ENCODE results near the gene PID1.

Gene PID1

DNA sequence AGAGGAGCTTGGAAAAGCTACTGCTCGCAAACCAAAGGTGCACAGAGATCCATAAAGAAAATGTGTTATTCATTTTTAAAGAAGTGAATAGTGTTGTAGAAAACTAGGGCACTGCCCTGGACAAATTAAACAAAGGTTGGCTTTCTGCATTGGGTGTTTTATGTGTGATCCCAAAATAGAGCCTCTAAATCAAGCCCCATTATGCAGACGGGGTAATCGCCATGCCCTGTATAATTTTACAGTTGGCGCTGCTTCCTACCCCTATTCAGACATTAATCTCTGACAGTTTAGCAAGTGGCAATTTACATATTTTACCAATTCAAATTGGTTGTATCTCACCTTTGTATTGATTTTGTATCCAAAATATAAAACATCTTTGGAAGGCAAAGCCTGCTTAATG, 109.1 kb downstream of the PID1 start:
- DNase-seq: no peak

DNA sequence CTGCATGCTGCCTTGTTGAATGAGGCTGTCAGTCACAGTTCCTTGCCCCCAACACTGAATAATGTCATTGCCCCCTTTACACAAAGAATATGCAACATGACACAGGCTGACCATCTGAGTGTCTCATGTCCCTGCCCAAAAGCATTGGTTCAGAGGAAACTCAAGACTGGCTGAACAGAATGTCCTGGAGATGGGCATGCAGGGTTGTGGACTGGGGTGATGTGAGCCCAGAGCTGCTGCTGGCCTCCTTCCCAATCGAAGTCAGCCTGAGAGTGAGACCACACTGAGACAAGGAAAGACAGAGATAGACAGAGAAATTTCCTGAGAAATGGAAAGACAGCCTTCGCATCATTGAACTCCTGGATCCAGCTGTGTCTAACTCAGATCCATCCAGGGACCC, 110.1 kb downstream of the PID1 start:
- no peak for DNase-seq

GRCh38 chr2:229160180-229160579, 110.9 kb downstream of the PID1 start:
- no peak for DNase-seq

DNA sequence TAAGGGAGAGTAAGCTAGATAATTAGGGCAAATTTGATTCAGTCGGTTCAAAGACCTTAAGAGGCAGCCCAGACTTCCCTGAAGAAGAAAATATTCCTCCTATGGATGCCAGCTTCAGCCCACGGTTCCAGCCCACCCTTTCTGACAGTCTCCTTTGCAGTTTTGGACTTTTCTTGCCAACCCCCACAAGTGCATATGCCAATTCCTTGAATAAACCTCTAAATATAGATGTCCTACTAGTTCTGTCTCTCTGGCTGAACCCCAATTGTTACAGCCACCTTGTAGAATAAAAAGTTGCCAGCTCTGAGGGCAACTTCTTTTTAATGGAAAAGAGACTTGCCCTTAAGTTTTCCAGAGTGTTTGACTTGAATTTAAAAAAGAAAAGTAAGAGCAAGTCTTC, 111.7 kb downstream of the PID1 start:
- no peak for DNase-seq

DNA sequence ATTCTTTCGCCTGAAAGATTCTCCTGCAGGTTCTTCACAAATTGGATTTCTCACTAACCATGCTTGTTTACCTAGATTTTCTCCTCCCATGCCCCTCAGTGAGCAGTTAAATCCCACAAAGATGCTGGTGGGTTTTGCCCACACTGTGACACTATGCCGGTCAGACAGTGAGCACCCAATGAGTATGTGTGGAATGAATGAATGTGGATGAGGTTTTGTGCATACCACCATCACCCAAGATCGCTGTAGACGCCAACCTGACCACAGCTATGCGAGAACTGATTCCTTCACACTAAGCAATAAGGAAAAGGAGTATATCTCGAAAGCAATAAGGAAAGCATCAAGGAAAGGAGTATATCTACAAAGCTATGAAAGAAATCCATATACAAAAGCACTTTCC, 116.7 kb downstream of the PID1 start:
- no peak for DNase-seq

DNA sequence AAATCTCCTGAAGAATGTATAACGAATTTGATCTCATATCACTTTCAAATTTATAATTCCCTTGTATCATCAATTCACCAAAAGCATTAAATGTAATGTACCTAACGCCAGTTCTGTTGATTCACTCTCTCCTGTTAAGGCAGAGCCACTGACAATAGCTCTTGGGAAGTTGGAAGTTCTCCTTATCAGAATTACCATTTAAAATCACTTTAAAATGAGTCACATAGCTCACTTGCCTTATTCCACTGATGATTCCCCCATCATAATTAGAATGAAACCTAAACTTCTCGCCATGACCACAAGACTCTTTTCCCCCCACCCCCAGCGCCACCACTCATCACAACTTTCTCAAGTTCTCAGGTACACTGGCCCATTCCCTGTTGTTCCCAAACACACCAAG, 117.1 kb downstream of the PID1 start:
- DNase-seq: no peak

DNA sequence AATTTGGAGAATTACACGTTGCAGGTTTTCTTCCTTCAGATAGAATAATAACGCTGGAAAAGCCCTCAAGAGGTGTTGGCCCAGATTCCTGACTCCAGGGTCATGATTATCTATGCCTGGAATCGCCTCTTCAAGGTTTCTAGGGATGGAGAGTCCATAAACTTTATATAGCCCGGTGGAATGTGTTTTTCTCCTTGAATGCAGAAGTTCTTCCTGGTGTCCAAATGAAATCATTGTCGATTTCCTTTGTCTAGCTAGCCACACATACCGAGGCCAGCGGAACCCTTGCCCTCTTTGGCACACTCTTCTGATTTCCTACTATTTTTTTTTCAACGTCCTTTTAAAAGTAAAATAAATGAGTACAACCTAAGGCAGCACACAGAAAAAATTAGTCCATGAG, 117.8 kb downstream of the PID1 start:
- DNase-seq: no peak

DNA sequence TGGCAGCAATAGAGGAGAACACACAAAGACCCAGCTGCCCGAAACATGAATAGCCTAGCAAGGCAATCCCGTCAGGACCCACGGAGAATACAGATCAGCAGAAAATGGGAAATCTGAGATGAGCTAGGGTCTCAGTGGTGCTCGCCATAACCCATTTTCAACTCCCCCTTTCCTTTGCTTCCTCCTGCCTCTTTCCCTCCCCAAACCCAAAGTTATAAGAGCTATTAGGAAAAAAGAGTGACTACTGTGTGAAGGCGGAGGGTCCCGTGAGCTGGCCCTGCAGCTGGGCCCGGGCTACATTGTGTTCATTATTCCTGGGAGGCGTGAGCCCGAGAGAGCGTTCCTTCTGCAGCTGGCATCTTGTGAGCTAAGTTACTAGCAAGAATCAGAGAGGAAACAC, 118.4 kb downstream of the PID1 start:
- DNase-seq: no peak

GRCh38 chr2:229150317-229150716, 120.8 kb downstream of the PID1 start:
- DNase-seq: no peak

DNA sequence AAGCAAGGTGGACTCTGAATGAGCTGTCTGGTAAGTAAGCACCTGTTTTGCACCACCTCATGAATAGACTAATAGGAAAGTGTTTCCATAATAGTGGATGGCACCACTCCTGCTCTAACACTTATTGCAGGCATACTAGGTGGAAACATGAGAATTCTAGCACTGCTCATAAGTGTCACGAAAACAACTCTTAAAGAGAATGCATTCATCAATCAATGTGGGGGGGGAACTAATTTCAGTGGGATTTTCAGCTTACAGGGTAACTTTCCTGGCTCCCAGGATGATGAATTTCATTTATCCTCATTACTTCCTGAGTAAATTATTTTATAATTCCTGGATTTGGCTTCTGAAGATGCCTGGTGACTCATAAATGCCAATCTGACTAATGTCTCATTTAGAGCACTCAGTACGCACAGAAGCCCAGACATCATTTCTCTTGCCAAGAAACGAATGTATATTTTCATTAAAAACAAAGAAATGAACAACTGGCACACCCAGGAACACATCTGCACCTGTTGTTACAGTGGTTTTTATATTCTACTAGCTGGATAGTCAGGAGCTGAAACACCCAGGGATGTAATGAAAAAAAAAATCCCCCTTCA, 129.6 kb downstream of the PID1 start:
- DNase-seq: no peak

GRCh38 chr2:229137639-229138038, 133.4 kb downstream of the PID1 start:
- DNase-seq: no peak

DNA sequence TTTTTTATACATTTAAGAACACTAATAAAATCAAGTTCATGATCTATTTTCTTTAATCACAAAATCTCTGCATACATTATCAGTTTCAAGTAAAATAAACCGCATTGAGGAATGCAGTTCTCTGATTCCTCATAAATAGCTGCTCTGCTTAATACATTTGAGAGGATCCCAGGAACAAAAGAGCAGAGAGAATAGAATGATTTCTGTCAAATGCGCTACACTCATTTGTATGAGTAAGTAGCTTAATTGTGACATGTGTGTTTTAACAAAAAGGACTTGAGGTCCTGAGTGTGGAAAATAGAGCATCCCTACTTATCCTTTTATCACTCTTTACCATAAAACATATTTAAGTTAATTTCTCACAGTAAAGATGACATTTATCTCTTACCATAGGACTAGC, 134.0 kb downstream of the PID1 start:
- DNase-seq: no peak

GRCh38 chr2:229133155-229133772, 137.8 kb downstream of the PID1 start:
- no peak for DNase-seq

- no peak for DNase-seq
Observed at GRCh38 chr2:229132236-229132635, 138.9 kb downstream of the PID1 start.

DNA sequence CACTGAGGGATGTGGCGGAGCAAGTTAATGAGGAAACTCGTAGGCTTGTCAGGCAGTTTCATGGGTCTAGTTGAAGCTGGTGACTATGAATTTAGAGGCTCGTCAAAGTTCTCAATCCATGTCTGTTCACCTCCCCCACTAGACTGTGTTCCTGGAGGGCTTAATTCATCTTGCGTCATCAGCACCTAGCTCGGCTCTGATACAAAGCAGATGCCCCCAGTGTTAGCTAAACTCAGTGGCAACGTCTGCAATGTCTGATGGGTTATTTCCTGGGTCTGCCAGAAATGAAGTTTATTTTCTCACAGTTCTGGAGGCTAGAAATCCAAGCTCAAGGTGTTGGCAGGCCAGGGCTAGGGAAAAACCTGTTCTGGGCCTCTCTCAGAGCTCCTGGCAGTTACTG, 140.6 kb downstream of the PID1 start:
- DNase-seq: no peak

DNA sequence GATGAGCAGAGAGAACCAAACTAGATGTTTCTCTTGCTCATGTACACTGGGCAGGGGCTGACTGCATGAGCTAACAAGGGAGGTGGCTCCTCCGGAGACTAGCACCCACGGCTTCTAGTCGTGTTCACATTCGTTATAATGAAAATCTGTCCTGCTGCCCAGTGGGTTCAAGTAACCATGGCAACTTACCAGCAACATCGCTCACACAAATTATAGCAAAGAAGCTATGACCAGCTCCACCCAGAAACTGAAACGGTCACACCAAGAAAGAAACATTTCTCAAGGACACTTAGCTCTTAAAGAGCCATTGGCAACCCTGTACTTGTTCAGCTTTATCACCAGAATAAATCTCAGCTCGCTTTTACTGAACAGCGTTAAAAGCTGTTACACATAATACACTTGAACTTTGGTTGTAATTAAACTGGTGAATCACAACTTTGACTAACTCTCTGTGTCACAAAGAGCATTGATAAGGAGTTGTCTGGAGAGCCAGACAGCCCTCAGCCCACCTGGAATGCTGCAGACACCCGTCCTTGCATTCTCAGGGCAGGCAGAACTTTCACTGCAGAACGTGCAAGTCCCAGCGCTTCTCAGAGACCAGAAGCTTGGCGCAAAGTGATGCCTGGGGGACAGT, 141.2 kb downstream of the PID1 start:
- DNase-seq: no peak

DNA sequence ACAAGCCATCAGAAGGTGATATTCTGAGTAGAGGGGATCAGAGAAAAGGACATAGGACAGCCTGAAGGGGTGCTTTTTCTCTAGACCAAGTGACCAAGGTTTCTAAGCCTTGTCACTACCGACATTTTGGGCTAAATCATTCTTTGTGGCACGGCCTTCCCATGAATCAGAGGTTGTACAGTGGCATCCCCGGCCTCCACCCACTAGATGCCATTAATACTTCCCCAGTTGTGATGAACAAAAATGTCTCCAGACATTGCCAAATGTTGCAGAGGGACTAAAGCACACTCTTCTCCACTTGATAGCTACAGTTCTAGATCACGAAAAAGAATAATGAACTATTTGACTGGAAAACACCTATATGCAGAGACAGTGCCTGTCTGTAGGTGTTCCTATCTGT, 143.6 kb downstream of the PID1 start:
- DNase-seq: no peak

DNA sequence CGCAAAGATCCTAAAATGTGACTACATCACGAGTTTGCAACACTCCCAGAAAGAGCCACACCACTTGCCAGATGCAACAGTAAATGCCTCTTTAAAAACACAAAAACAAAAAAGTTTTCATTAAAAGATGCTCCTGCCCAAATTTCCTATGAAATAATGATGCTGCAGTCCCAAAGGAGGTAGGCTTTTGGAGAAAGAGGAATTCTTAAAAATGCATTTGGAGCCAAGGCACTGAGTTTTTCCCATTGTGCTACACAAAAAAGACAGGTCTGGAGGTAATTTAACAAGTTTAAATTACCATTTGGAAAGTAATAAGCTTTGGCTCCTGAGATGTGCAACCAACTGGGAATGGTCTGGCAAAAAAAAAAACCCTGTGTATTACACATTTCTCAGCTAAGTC, 145.0 kb downstream of the PID1 start:
- no peak for DNase-seq

DNA sequence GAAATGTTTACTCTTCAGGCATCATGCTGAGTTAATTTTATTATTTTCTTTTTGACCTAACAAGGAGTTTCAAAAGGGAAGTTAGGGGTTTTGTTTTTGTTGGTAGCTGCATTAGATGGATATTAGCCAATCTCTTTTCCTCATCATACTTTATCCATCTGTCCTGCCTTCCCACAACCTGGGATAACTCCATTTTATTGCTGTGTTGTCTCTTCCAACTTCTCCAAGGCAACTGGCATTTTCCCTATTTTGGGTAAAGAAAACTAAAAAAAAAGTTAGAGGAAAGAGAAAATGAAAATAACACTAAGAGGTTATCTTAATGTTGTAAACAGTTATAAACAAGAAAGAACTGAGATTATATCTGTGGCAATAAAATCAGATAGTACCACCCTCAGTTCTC, 147.0 kb downstream of the PID1 start:
- no peak for DNase-seq

- DNase-seq: no peak
Observed at GRCh38 chr2:229118927-229119326, 152.2 kb downstream of the PID1 start.

GRCh38 chr2:229118336-229118735, 152.8 kb downstream of the PID1 start:
- no peak for DNase-seq

- no peak for DNase-seq
Observed at GRCh38 chr2:229111744-229112143, 159.3 kb downstream of the PID1 start.

DNA sequence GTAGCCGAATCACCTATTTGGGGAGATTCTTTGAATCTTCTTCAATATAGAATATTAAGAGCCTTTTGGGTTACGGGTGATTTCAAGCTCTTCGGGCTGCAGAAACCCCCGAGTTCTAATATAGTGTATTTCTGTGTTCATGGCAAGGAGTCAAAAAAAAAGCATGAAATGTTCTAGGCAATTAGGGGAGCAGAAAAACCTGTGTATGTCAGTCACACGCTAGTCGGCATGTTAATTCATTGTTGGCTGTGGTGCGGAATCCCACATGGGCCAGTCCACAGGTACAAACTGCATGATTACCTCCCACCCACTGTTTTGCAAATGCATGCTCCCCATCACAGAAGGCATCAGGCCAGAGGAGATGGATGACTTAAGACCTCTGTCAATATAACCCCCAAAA, 161.9 kb downstream of the PID1 start:
- DNase-seq: no peak

- no peak for DNase-seq
Observed at GRCh38 chr2:229107601-229108000, 163.5 kb downstream of the PID1 start.

GRCh38 chr2:229104974-229105387, 166.1 kb downstream of the PID1 start:
- DNase-seq: no peak

Measured in activated CD4-positive, CD25-positive, alpha-beta regulatory T cell (primary cell).